PC-9 (cell line): ENCODE results near the gene SPATA1. TPM values are rescaled to one million over a fixed set of nuclear protein-coding genes. Genes with fewer than 3 reads are reported as not detected.

Experiments
- BruUV-seq: library from RNA; stranded (reverse); fragments of 400-500 nt; replicated peaks from 2 replicates; lab custom pipeline; 2021; lab: Mats Ljungman, UMichigan
- CTCF ChIA-PET: fragments of 300-600 bp; sonication (Branson Sonifier 250); formaldehyde crosslinking; loops from one replicate; lab custom pipeline; 2022; ENCODE audit warnings: antibody characterized with exemption; lab: Charles Lee
- POLR2A ChIA-PET: fragments of 300-600 bp; sonication (Branson Sonifier 250); formaldehyde crosslinking; loops from one replicate; lab custom pipeline; 2022; ENCODE audit warnings: antibody characterized with exemption; ENCODE audit not compliant: unreplicated experiment; lab: Charles Lee
- DNase-seq, 2 experiments: peaks; one replicate each; pipeline versions ENCODE4 v3.0.0 to v3.0.0-alpha.2; 2015 to 2022; ENCODE audit warnings: mixed read lengths in 1 of 2
- H2AFZ ChIP-seq: fragments of 200-600 bp; sonication (generic); 2 replicates; pipeline ENCODE4 v1.8.1; 2017; ENCODE audit warnings: antibody characterized with exemption
- H3F3A ChIP-seq: fragments of 200-600 bp; sonication (generic); 2 replicates; pipeline ENCODE4 v1.8.1; 2017; ENCODE audit warnings: antibody characterized with exemption, mild to moderate bottlenecking, low read depth; ENCODE audit not compliant: insufficient read depth
- H3K27ac ChIP-seq: fragments of 200-600 bp; sonication (generic); 2 replicates; pipeline ENCODE4 v1.6.1; 2016; ENCODE audit warnings: mixed run types
- H3K27me3 ChIP-seq: fragments of 200-600 bp; sonication (generic); 2 replicates; pipeline ENCODE4 v1.6.1; 2016; ENCODE audit warnings: low read depth, mixed run types; ENCODE audit not compliant: insufficient read depth
- H3K36me3 ChIP-seq: fragments of 200-600 bp; sonication (generic); 2 replicates; pipeline ENCODE4 v1.6.1; 2016; ENCODE audit warnings: low read depth, mixed run types
- H3K4me1 ChIP-seq: fragments of 200-600 bp; sonication (generic); replicated peaks from 2 replicates; pipeline ENCODE4 v1.6.1; 2016; ENCODE audit warnings: mixed run types; ENCODE audit not compliant: insufficient read depth
- H3K4me2 ChIP-seq: fragments of 200-600 bp; sonication (generic); 2 replicates; pipeline ENCODE4 v1.6.1; 2017; ENCODE audit warnings: mixed run types
- H3K4me3 ChIP-seq: fragments of 200-600 bp; sonication (generic); 2 replicates; pipeline ENCODE4 v1.6.1; 2016; ENCODE audit warnings: mixed run types
- H3K79me2 ChIP-seq: fragments of 200-600 bp; sonication (generic); 2 replicates; pipeline ENCODE4 v1.6.1; 2017; ENCODE audit warnings: low read depth, mixed run types
- H3K9me2 ChIP-seq: fragments of 200-600 bp; sonication (generic); 2 replicates; pipeline ENCODE4 v1.8.1; 2017; ENCODE audit warnings: mild to moderate bottlenecking; ENCODE audit not compliant: insufficient read depth
- H3K9me3 ChIP-seq: fragments of 200-600 bp; sonication (generic); 2 replicates; pipeline ENCODE4 v1.8.1; 2016; ENCODE audit warnings: low read depth; ENCODE audit not compliant: insufficient read depth
- H4K20me1 ChIP-seq: fragments of 200-600 bp; sonication (generic); 2 replicates; pipeline ENCODE4 v1.8.1; 2017; ENCODE audit not compliant: insufficient read depth
- EZH2 ChIP-seq: fragments of 200-600 bp; sonication (generic); IDR thresholded peaks from 2 replicates; pipeline ENCODE4 v1.8.0; 2017; ENCODE audit warnings: antibody characterized with exemption, low read depth
- intact Hi-C: fragments of 100-400 bp; cut with micrococcal nuclease; formaldehyde crosslinking; loops from one replicate; pipeline ENCODE4 v1.10.0; 2022; ENCODE audit not compliant: unreplicated experiment
- total RNA-seq: library from RNA; stranded (reverse); gene quantifications from 2 replicates; pipeline ENCODE4 v1.2.3, GENCODE V29; 2021
- TF ChIP-seq, protein P1 (sequence below): fragments of 200-600 bp; sonication (generic); conservative IDR thresholded peaks from 2 replicates; pipeline ENCODE4 v1.6.1; 2017; ENCODE audit warnings: mixed run types, antibody characterized with exemption, mild to moderate bottlenecking, moderate library complexity

The SPATA1 gene
- total RNA-seq, 1 experiment from 2014 or later: 1.9 TPM

DNA sequence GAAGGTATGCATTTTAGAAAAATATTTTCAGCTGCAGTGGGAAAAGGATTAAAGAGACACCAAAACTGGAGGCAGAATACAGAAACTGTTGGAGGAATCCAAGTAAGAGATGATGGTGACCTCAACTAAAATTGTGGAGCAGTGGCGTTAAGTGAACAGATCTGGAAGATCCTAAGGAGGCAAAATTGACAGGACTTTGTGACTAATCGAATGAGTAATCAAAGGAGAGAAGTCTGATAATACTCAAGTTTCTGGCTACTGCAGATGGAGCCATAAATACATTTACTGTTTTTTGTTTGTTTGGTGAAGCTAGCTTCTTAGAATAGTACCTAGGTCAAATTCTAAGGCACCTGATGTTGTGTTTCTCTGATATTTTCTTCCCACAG is 65.0 kb downstream of the SPATA1 start:
- H3K4me1 ChIP-seq: peaks cover 26% of the 10 kb centered on the region
- TF ChIP-seq, protein P1, sequence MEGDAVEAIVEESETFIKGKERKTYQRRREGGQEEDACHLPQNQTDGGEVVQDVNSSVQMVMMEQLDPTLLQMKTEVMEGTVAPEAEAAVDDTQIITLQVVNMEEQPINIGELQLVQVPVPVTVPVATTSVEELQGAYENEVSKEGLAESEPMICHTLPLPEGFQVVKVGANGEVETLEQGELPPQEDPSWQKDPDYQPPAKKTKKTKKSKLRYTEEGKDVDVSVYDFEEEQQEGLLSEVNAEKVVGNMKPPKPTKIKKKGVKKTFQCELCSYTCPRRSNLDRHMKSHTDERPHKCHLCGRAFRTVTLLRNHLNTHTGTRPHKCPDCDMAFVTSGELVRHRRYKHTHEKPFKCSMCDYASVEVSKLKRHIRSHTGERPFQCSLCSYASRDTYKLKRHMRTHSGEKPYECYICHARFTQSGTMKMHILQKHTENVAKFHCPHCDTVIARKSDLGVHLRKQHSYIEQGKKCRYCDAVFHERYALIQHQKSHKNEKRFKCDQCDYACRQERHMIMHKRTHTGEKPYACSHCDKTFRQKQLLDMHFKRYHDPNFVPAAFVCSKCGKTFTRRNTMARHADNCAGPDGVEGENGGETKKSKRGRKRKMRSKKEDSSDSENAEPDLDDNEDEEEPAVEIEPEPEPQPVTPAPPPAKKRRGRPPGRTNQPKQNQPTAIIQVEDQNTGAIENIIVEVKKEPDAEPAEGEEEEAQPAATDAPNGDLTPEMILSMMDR: no peak
- TF ChIP-seq EZH2: no peak
- H3K4me3 ChIP-seq: no peak overlapping the region
- intact Hi-C loops: loop anchor here (10.0 kb wide), 1 partner anchor 64 kb away; no protein-coding TSS in a partner anchor
- BruUV-seq: no TSS peak
- H3K4me2 ChIP-seq: no peak overlapping the region
- no peaks in the 10 kb centered on the region for H3K27me3 ChIP-seq
- H4K20me1 ChIP-seq: no peaks in the 10 kb centered on the region
- ChIA-PET POLR2A (no interaction called here), CTCF (no interaction called here)
- H2AFZ ChIP-seq: no peak overlapping the region
- H3K36me3 ChIP-seq: peaks cover 11% of the 10 kb centered on the region
- peaks cover 26% of the 10 kb centered on the region; the same call in 1 of the 2 replicates for H3K79me2 ChIP-seq
- H3K9me3 ChIP-seq: no peaks in the 10 kb centered on the region
- no peaks in the 10 kb centered on the region for H3K9me2 ChIP-seq
- peaks cover 11% of the 10 kb centered on the region; the same call in 1 of the 2 replicates for H3F3A ChIP-seq
- no peak overlapping the region for H3K27ac ChIP-seq
- DNase-seq: no peak

DNA sequence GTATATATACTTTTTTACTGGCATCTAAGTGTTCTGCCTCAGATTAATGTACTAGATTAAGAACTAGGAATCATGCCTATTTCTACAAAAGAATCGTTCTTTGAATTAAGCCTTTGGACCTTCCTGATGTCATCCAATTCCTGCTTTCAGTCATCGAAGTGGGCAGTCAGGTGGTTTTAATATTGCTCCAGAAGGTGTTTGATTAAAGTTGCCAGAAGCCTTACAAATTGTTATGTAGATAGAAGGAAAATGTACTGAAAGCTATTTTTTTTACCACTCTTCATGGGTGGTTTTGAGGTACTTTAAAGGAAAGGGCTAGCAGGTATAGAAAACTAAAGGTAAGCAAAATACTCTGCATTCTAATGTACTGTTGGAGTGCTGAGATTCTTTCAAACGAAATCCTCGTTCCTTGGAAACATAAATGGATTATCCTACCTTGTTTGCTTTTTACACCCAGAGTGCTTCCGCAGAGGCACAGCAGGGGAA is 67.3 kb downstream of the SPATA1 start:
- Histone ChIP-seq H2AFZ (peak overlapping the region; percentile 89), H3K4me1 (peaks cover 26% of the 10 kb centered on the region), H3K79me2 (peaks cover 26% of the 10 kb centered on the region; the same call in 1 of the 2 replicates), H3K4me3 (peak overlapping the region; percentile 89), H3K27ac (peak overlapping the region; percentile 94), H3K27me3 (no peaks in the 10 kb centered on the region), H3K36me3 (peaks cover 11% of the 10 kb centered on the region), H3K9me3 (no peaks in the 10 kb centered on the region), H3K9me2 (no peaks in the 10 kb centered on the region), H3F3A (peaks cover 11% of the 10 kb centered on the region; the same call in 1 of the 2 replicates), H3K4me2 (peak overlapping the region; percentile 90), H4K20me1 (no peaks in the 10 kb centered on the region)
- TF ChIP-seq, protein P1: no peak
- TF ChIP-seq EZH2: no peak
- CTCF ChIA-PET: no interaction called here
- no peak for DNase-seq
- intact Hi-C loops: loop anchor here (1.0 to 10.0 kb wide), 2 partner anchors 61 to 67 kb away; partner anchors contain the start of genes GNG5 and SPATA1
- BruUV-seq: TSS peak; percentile 68
- POLR2A ChIA-PET: interaction anchor here (0.5 to 0.9 kb wide), 7 partner anchors 8 to 1039 kb away, joined by 3 to 14 read pairs (median 4); partner anchors contain the start of genes GNG5, RPF1 and SPATA1

DNA sequence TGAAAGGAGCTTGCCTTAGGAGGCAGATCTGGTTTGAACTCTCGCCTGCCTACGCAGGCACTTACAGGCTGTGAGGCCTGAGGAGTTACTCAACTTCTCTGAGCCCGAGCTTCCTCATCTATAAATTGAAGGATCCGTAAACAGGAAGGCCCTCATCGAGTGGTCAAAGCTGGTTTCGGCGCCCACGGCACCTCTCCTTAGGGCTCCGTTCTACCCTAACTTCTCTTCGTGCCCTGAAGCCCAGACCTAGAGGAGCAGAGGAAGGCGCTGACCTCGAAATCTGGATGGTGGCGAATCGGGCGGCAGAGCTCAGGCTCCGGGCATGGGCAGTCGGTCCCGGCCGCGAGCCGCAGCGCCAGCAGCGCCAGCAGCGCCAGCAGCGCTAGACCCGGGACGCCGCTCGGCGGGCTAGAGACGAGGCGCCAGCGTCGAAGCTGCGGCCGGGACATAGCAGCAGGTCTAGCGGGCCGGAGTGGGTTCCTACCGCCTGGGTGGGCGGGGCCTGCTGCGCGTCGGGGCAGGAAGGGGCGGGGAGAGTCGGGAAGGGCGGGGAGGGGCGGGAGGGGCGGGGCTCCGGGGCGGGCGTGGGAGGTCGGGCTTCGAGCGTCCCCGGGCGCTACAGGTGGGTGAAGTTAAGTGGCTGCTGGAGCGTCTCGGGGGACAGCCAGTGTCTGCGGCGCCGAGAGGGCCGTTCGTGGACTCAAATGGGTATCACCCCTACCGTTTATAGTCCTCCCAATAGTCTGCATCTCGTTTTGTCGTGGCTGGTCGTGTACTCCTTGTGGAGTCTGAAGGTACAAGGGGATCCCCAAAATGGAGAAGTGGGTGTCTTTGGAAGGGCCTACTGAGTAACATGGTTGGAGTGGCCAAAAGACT is 68.0 kb downstream of the SPATA1 start, which contains the start of gene CTBS:
Gene CTBS (minus strand): TSS at position 474 of the 876 bp plus-strand sequence. CDS start 25 bp downstream, at position 449.
- Histone ChIP-seq H3K36me3 (peaks cover 11% of the 10 kb centered on the region), H3K4me3 (peak within 1 kb of the TSS; percentile 89), H4K20me1 (no peaks in the 10 kb centered on the region), H3K79me2 (peaks cover 26% of the 10 kb centered on the region; the same call in 1 of the 2 replicates), H3K27ac (peak within 1 kb of the TSS; percentile 94), H3K4me2 (peak within 1 kb of the TSS; percentile 90), H3K9me2 (no peaks in the 10 kb centered on the region), H3K9me3 (no peaks in the 10 kb centered on the region), H2AFZ (peak within 1 kb of the TSS; percentile 89), H3F3A (peaks cover 11% of the 10 kb centered on the region; the same call in 1 of the 2 replicates), H3K27me3 (no peaks in the 10 kb centered on the region), H3K4me1 (peaks cover 26% of the 10 kb centered on the region)
- BruUV-seq: TSS peak; percentile 74
- peak; percentile 78 to 80 for DNase-seq
- no peak for TF ChIP-seq EZH2
- TF ChIP-seq, protein P1: no peak
- intact Hi-C loops: loop anchor here (1.0 to 10.0 kb wide), 2 partner anchors 61 to 68 kb away; partner anchors contain the start of genes GNG5 and SPATA1
- ChIA-PET POLR2A (interaction anchor here (0.5 to 0.7 kb wide), 7 partner anchors 9 to 1038 kb away, joined by 3 to 4 read pairs (median 4); partner anchors contain the start of genes GNG5, RPF1 and SPATA1), CTCF (interaction anchor here (0.6 to 0.7 kb wide), 2 partner anchors 30 to 1010 kb away, joined by 3 to 4 read pairs; no protein-coding TSS in a partner anchor)
